Activated naive CD8-positive, alpha-beta T cell treated with anti-CD3 and anti-CD28 coated beads, Interleukin-2, amount 50 U/mL, for 16 hours (primary cell): ENCODE results near the gene SLC27A4.

Experiments
- DNase-seq: peaks from one replicate; pipeline ENCODE4 v3.0.0-alpha.2; 2020; ENCODE audit warnings: low read depth, low spot score

SLC27A4 gene

GRCh38 chr9:128365525-128365924, 25.2 kb downstream of the SLC27A4 start:
- no peak for DNase-seq

- no peak for DNase-seq
These were observed 28.8 kb downstream of the SLC27A4 start for GRCh38 chr9:128369024-128369706.

- no peak for DNase-seq
These were observed 30.0 kb downstream of the SLC27A4 start for GRCh38 chr9:128370367-128370751.

- peak; percentile 88 for DNase-seq
These were observed 30.7 kb downstream of the SLC27A4 start, which contains the start of gene URM1 for GRCh38 chr9:128370752-128371629. Gene URM1, plus strand, starts transcription at chr9:128371374. Its CDS starts 7 bp downstream, at chr9:128371381.

- DNase-seq: no peak
These were observed 31.3 kb downstream of the SLC27A4 start for GRCh38 chr9:128371630-128372117.

- DNase-seq: no peak
These were observed 31.9 kb downstream of the SLC27A4 start for GRCh38 chr9:128372188-128372641.

GRCh38 chr9:128372784-128373183, 32.5 kb downstream of the SLC27A4 start:
- DNase-seq: no peak

GRCh38 chr9:128374221-128374675, 33.9 kb downstream of the SLC27A4 start:
- DNase-seq: no peak

GRCh38 chr9:128375865-128376264, 35.5 kb downstream of the SLC27A4 start:
- no peak for DNase-seq

- no peak for DNase-seq
These were observed 41.9 kb downstream of the SLC27A4 start for GRCh38 chr9:128382261-128382660.

GRCh38 chr9:128383007-128383753, 42.9 kb downstream of the SLC27A4 start:
- DNase-seq: no peak

GRCh38 chr9:128383791-128384190, 43.5 kb downstream of the SLC27A4 start:
- DNase-seq: no peak

GRCh38 chr9:128384801-128385495, 44.6 kb downstream of the SLC27A4 start:
- DNase-seq: no peak

GRCh38 chr9:128385496-128386460, 45.5 kb downstream of the SLC27A4 start:
- DNase-seq: no peak

- no peak for DNase-seq
These were observed 47.8 kb downstream of the SLC27A4 start for GRCh38 chr9:128388150-128388549.

GRCh38 chr9:128389395-128390149, 49.2 kb downstream of the SLC27A4 start:
- no peak for DNase-seq

GRCh38 chr9:128390150-128390812, 50.0 kb downstream of the SLC27A4 start:
- no peak for DNase-seq
